Astrocyte of the spinal cord (primary cell): ENCODE measurements around the gene ARID5A.

ENCODE experiments used
- DNase-seq: peaks from one replicate; pipeline ENCODE4 v3.0.0; 2011; ENCODE audit warnings: low read depth, low spot score
- H3K4me3 ChIP-seq: 2 replicates; pipeline ENCODE4 v1.5.1; 2011; ENCODE audit warnings: low read depth, mild to moderate bottlenecking, low read length, moderate library complexity
- in situ Hi-C: cut with HindIII; loops from 2 replicates; pipeline ENCODE4 v1.10.0; 2017; ENCODE audit warnings: low sequenced_read_pairs
- TF ChIP-seq, protein P1 (sequence below): IDR thresholded peaks from 2 replicates; pipeline ENCODE4 v1.5.1; 2012; ENCODE audit warnings: low read depth, mild to moderate bottlenecking, low read length, inconsistent platforms

The ARID5A gene

DNA sequence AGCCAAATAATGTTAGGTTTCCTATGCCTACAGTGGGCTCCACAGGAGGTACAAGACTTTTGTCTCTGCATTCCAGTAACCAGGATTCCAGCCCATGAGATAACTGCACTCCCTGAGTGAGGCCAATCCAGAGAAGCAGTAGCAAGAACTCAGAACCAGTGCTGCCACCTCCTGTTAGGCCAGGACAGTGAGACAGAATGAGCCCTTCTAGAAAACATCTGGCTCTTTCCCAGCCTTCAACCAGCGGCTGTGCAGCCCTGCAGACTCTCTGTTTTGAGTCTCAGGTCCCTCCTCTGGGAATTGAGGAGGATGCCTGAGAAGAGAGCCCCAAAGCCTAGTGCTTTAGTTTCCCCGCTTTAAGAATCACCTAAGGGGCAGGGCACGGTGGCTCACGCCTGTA is 44.2 kb downstream of the ARID5A start:
- TF ChIP-seq, protein P1, sequence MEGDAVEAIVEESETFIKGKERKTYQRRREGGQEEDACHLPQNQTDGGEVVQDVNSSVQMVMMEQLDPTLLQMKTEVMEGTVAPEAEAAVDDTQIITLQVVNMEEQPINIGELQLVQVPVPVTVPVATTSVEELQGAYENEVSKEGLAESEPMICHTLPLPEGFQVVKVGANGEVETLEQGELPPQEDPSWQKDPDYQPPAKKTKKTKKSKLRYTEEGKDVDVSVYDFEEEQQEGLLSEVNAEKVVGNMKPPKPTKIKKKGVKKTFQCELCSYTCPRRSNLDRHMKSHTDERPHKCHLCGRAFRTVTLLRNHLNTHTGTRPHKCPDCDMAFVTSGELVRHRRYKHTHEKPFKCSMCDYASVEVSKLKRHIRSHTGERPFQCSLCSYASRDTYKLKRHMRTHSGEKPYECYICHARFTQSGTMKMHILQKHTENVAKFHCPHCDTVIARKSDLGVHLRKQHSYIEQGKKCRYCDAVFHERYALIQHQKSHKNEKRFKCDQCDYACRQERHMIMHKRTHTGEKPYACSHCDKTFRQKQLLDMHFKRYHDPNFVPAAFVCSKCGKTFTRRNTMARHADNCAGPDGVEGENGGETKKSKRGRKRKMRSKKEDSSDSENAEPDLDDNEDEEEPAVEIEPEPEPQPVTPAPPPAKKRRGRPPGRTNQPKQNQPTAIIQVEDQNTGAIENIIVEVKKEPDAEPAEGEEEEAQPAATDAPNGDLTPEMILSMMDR = no peak
- no peak overlapping the region for H3K4me3 ChIP-seq
- in situ Hi-C loops = no loop called here
- no peak for DNase-seq

DNA sequence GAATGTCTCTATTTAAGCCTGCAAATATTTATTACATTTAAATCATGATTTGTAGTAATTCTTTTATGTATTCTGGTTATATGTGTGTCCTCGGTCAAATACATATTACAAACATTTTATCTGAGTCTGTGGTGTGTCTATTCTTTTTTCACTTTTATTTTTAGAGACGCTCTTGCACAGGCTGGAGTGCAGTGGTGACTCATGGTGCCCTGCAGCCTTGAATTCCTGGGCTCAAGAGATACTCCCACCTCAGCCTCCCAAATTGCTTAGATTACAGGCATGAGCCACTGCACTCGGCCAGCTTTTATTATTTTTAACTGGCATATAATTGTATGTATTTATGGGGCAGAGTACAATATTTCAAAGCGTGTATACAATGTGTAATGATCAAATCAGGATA is 47.5 kb downstream of the ARID5A start:
- DNase-seq = no peak
- in situ Hi-C loops = no loop called here
- TF ChIP-seq, protein P1 = no peak
- no peak overlapping the region for H3K4me3 ChIP-seq

DNA sequence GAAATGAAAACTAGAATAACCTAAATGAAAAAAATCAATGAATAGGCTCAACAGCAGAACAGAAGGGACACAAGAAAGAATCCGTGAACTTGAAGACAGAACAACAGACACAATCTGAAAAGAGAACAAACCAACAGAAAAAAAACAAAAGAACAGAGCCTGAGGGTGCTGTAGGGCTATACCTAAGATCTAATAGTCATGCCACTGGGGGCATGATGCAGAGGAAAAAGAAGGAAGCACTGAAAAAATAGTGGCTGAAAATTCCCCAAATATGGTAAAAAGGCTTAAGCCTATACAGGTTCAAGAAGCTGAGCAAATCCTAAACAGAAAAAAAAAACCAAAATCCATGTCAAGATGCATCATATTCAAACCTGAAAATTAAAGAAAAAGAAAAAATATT is 51.3 kb downstream of the ARID5A start:
- TF ChIP-seq, protein P1 = no peak
- in situ Hi-C loops = no loop called here
- no peak for DNase-seq
- H3K4me3 ChIP-seq = no peak overlapping the region

DNA sequence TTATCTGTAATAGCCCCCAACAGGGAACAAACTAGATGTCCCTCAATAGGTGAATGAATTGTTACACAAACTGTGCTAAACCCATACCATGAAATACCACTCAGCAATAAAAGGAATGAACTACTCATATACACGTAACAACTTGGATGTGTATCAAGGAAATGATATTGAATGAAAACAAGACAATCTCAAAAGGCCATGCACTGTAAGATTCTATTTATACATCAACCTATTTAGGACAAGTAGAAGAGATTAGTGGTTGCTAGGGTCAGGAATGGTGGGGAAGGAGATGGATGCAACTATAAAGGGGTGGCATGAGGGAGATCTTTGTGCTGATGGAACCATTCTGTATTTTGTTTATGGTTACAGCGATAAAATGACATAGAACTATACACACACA is 54.5 kb downstream of the ARID5A start:
- in situ Hi-C loops = no loop called here
- TF ChIP-seq, protein P1 = no peak
- no peak overlapping the region for H3K4me3 ChIP-seq
- no peak for DNase-seq

DNA sequence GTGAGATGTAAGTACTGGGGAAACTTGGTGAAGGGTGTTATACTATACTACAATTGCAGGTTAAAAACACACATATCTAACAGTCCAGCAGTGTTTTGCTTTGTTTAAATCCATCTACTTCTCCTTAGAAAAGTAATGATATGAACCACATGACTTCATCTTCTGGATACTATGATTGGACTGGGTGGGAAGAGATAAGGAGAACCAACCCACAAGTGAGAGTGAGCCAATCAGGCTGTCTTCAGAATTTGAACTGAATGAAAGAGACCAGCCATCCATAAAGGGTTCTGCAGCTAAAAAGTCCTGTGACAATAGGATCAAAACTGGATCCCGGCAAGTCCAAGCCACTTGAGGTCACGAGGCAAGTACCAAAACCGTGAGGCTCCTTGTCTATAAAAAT is 54.9 kb downstream of the ARID5A start:
- TF ChIP-seq, protein P1 = no peak

DNA sequence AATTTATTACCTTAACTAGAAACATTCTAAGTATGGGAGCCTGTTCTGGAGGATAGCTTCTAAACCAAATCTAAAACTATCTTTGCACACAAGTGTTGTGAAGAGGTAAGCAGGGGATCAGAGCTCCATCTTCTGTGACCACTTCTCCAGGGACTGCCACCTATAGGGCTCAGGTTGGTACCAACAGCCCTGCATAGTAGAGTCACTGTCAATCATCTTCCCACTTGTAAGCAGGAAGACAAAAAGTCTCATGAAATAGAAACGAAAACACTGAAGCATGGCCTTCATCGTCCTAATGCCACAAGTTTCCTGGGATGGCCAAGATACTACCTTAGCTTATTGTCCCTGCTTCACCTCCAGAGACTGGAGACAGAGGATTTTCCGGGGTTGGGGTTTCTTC is 57.7 kb downstream of the ARID5A start:
- H3K4me3 ChIP-seq = no peak overlapping the region
- DNase-seq = no peak
- in situ Hi-C loops = no loop called here
- TF ChIP-seq, protein P1 = no peak

More for the DNA sequence above, 54.9 kb downstream of the ARID5A start:
- no peak for DNase-seq
- no peak overlapping the region for H3K4me3 ChIP-seq
- in situ Hi-C loops = no loop called here

DNA sequence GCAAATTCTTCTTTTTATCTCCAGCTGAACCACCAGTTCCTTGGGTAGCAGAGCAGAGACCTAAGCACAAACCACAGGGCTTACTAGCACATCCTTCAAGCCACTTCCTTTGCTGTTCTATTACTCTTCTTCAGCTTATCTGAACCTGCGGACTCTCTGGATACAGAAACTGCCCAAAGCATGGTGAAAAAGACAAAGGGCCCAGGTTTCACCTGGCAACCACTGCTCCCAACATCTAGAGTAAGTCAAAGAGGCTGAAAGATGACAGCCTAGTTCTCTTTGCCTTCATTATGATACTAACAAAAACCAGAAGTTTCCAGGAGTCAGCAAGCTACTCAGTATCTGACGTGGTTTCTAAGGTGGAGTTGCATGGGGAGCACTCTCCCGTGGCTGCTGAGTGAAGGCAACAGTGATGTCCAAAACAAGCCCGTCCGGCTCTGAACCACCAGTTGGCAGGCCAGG is 58.2 kb downstream of the ARID5A start:
- no peak overlapping the region for H3K4me3 ChIP-seq

More for the DNA sequence above, 58.2 kb downstream of the ARID5A start:
- DNase-seq = no peak
- in situ Hi-C loops = no loop called here
- TF ChIP-seq, protein P1 = no peak
